H1 (cell line): ENCODE measurements around the gene VAX1.

Experiments used
- JUN ChIP-seq: IDR thresholded peaks from 2 replicates; pipeline ENCODE4 v1.6.1; 2011; ENCODE audit warnings: low read depth, mild to moderate bottlenecking, improper control_type of control experiment, low read length
- POLR2AphosphoS5 ChIP-seq: IDR thresholded peaks from 2 replicates; pipeline ENCODE4 v1.6.1; 2011; ENCODE audit warnings: low read depth, low read length
- RAD21 ChIP-seq, 2 experiments: IDR thresholded peaks in 1 of 2; conservative IDR thresholded peaks in 1 of 2; 2 replicates each; pipeline ENCODE4 v1.6.1; 2011; ENCODE audit warnings: low read depth in 2 of 2, low read length in 2 of 2, improper control_type of control experiment in 1 of 2, inconsistent platforms in 1 of 2, mild to moderate bottlenecking in 1 of 2, moderate library complexity in 1 of 2
- TF ChIP-seq, protein P1 (sequence below), 3 experiments: IDR thresholded peaks; 1 replicate in 2 of 3; 2 replicates in 1 of 3; pipeline versions ENCODE4 v1.5.1 to v1.6.1; 2011; ENCODE audit warnings: low read length in 3 of 3, mild to moderate bottlenecking in 3 of 3, inconsistent platforms in 2 of 3, low read depth in 1 of 3, moderate library complexity in 1 of 3; ENCODE audit not compliant: insufficient read depth in 1 of 3; ENCODE audit errors: control extremely low read depth in 1 of 3
- TF ChIP-seq, protein P2 (sequence below): IDR thresholded peaks from 2 replicates; pipeline ENCODE4 v1.6.1; 2011; ENCODE audit warnings: low read length, improper control_type of control experiment

DNA sequence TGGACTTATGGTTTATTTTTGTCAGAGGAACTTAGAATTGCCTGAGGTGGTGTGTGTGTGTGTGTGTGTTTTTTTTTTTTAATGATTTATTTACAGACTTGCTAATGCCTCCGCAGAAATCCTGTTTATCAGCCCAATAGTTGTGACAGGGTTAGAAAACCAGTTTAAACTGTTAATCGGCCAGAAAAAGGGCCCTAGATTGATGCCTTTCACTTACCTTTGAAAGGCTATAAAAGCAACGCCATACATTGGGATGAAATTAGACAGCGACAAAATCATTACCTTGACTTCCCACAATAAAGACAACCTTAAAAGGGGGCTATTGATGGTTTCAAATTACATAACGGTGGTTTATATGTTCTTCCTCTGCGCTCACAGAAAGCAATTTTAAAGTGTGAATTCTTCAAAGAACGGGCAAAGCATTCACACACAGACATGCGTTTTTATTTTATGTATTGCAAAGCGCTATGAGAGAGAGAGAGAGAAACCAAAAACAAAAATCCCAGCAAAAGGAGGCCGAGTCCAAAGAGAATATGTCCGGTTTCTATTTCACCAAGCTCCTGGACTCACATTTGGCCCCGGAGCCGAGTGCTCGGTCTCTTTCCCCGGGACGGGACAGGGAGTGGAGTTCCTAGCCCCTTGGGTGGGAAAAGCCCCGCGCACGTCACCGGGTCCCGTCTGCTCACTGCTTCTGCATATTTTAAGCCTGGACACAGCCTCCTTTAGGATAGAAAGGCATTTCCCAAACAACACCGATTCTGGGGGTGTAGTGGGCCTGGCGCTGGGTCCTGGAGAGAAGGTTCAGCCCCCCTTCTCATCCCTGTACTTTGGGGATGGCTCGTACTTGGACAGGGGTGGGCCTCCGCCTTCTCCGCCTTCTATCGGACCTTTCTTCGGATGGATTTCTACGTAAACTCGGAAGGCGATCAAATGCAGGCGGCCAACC is 26.8 kb upstream of the VAX1 start:
- TF ChIP-seq POLR2AphosphoS5 (no peak), RAD21 (IDR thresholded peaks at IDR 0.05 in 1 of 2, conservative IDR thresholded peaks at IDR 0.05 in 1 of 2; ENCODE audit: low read depth in 2 of 2, low read length in 2 of 2) (no peak), JUN (no peak)
- TF ChIP-seq, protein P1, sequence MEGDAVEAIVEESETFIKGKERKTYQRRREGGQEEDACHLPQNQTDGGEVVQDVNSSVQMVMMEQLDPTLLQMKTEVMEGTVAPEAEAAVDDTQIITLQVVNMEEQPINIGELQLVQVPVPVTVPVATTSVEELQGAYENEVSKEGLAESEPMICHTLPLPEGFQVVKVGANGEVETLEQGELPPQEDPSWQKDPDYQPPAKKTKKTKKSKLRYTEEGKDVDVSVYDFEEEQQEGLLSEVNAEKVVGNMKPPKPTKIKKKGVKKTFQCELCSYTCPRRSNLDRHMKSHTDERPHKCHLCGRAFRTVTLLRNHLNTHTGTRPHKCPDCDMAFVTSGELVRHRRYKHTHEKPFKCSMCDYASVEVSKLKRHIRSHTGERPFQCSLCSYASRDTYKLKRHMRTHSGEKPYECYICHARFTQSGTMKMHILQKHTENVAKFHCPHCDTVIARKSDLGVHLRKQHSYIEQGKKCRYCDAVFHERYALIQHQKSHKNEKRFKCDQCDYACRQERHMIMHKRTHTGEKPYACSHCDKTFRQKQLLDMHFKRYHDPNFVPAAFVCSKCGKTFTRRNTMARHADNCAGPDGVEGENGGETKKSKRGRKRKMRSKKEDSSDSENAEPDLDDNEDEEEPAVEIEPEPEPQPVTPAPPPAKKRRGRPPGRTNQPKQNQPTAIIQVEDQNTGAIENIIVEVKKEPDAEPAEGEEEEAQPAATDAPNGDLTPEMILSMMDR (IDR thresholded peaks at IDR 0.05; ENCODE audit: control extremely low read depth in 1 of 3, insufficient read depth in 1 of 3, low read depth in 1 of 3, low read length in 3 of 3): no peak
- TF ChIP-seq, protein P2, sequence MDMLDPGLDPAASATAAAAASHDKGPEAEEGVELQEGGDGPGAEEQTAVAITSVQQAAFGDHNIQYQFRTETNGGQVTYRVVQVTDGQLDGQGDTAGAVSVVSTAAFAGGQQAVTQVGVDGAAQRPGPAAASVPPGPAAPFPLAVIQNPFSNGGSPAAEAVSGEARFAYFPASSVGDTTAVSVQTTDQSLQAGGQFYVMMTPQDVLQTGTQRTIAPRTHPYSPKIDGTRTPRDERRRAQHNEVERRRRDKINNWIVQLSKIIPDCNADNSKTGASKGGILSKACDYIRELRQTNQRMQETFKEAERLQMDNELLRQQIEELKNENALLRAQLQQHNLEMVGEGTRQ: no peak
